ENCODE data around the gene UBE2D3.

DNA sequence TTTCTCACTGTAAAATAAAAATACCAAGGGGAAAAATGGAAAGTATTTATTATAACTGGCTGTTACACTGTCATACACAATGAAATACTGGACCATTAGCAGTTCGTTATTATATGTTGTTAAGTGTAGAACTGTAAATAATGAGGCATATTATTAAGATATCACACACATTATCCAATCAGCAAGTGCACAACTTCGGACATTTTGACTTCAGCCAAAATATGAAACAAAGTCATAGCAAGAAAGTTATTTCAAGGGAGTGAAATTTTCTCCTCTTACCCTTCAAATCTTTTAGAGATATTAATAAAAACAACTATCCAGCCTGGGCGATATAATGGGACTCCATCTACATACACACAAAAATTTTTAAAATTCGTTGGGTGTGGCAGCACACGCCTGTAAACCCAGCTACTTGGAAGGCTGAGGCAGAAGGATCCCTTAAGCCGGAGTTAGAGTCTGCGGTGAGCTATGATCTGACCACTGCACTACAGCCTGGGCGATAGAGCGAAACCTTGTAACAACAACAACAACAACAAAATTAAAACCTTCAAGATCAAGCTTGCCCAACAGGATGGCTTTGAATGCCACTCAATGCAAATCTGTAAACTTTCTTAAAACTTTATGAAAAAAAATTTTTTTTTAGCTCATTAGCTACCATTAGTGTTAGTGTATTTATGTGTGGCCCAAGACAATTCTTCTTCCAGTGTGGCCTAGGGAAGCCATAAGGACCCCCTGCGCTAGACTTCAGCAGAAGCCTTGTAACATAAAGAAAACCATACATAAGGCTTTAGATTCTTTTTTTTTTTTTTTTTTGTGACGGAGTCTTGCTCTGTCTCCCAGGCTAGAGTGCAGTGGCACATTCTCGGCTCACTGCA is 40.2 kb upstream of the UBE2D3 start:
- TF ChIP-seq, protein P1, sequence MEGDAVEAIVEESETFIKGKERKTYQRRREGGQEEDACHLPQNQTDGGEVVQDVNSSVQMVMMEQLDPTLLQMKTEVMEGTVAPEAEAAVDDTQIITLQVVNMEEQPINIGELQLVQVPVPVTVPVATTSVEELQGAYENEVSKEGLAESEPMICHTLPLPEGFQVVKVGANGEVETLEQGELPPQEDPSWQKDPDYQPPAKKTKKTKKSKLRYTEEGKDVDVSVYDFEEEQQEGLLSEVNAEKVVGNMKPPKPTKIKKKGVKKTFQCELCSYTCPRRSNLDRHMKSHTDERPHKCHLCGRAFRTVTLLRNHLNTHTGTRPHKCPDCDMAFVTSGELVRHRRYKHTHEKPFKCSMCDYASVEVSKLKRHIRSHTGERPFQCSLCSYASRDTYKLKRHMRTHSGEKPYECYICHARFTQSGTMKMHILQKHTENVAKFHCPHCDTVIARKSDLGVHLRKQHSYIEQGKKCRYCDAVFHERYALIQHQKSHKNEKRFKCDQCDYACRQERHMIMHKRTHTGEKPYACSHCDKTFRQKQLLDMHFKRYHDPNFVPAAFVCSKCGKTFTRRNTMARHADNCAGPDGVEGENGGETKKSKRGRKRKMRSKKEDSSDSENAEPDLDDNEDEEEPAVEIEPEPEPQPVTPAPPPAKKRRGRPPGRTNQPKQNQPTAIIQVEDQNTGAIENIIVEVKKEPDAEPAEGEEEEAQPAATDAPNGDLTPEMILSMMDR (IDR thresholded peaks at IDR 0.05) = no peak
- TF ChIP-seq POLR2A (IDR thresholded peaks at IDR 0.05) = no peak
